CD4-positive, alpha-beta T cell treated with Interleukin-4 for 1 hour (primary cell): ENCODE data around the gene FOXO1.

Experiments
- DNase-seq, 2 donors: peaks; one replicate each; pipeline ENCODE4 v3.0.0-alpha.2; 2020 to 2022

Gene FOXO1

DNA sequence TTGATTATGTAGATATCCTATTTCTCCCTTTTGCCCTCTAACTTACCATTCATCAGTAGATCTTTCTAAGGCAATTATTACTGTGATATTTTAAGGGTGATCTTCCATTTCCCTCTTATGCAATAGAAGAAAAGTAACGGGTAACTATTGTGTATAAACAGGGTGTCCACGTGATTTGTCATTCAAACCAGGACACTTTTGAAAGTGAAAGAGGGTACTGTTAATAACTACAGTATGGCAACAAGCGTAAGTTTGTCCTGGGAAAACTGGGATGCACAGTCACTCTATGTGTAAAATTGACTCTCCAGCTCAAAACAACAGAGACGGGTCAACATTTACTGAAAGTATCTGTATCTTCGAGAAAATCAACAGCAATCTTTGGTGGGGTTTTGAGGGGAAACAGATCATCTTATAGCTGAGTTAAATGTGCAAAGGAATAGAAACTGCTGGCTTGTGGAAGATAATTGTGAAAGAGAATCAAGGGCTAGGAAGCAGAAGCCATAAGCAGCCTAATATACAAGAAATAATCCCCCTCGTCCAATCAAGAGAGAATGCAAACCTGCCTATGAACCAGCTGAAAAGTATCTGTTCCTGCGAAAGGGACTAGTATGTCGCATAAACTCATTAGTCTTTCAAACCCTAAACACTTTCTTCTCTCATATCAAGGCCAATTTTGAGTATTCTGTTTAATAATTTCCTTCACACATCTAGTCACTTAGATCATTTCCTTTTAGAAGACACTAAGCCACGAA is 126.7 kb downstream of the FOXO1 start:
- DNase-seq, result no peak

DNA sequence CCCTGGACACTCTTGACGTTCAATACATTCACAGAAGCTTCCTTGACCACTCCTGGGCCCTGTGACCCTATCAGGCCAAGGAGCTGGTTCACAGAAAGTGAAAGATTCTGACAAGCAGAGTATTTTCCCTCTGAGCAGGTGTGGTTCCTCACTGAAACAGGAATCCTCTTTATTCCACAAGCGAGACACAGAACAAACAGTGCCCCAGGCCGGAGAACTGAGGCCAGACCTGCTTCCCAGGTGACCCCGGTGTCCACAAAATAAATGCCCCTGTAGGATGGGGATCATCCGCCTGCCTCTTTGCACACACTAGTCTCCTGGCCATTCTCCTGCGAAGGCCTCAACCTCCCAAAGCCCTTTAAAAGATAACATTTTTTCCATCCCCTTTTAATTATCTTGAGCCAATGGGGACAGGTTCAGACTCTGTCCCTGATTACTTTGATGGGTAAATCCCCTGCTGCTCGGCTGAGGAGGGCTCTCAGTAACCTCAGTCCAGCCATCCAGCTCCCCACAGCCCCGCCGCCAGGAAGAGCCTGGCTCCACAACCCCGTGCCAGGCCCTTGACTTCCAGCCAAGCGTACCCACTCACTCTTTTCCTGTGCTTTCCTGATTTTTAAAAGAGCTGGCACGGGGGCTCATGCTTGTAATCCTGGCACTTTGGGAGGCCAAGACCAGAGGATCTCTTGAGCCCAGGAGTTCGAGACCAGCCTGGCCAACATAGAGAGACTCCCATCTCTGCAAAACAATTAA is 129.1 kb downstream of the FOXO1 start:
- DNase-seq, result no peak

DNA sequence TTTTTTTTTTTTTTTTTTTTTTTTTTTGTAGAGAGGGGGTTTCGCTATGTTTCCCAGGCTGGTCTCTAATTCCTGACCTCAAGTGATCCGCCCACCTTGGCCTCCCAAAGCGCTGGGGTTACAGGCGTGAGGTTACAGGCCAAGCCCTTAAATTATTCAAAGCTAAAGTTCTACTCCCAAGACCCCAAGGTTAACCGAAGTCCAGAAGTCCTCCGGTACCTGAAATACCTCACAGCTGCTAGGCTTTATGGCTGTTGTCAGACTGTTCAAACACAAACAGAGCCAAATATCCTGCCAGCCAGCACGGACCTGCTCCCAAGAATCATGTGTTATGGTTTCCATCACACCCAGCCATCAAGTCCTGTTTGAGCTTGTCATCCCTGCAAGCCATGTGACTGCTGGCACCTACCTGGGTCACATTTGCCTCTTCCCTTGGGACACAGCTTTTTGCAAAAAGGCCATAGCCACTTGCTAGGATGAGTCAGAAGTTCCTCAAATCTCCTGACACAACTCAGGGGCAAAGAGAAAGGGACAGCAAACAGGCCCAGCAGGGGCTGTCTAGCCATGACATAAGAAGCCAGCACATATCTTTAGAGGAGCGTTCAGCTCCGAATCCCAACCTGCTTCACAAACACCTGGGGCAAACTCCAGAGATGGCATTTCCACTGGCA is 129.9 kb downstream of the FOXO1 start:
- DNase-seq, result no peak

DNA sequence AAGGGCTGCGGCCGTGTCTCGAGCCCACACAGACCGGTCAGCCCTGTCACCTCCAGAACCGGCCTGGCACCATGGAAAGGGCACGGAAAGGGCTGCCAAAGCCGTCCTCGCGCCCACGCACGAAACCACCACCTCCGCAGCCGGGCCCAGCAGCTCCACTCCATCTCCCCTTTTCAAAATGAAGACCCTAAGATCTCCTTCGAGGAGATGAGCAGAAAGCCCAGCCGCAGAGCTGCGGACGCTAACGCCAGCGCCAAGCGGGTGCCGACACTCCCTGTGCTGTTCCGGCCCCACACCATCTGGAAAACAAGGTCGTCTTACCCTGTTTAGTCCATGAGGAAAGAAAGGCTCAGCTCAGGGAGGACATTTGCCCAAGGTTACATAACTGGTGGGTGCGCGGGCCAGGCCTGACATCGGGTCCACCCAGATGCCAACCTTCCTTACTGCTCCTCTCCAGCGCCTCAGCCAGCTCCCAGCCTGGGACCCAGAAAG is 131.1 kb downstream of the FOXO1 start:
- no peak for DNase-seq

DNA sequence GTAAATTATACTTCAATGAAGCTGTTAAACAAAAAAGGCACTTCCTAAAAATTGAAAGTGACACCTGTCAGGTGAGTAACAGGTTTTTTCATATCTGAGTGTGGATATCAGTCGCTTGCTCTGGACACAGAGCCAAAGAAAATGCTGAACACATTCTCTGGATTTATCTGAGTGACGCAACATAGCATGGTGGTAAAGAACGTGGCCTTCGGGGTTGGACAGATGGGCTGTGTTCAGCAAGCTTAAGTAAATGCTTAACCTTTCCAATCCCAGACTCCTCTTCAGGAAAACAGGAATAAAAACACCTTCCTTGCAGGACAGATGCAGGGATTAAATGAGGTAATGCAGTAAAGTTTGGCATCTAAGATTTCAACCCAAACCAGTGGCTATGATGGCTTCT is 132.0 kb downstream of the FOXO1 start:
- DNase-seq, result no peak

DNA sequence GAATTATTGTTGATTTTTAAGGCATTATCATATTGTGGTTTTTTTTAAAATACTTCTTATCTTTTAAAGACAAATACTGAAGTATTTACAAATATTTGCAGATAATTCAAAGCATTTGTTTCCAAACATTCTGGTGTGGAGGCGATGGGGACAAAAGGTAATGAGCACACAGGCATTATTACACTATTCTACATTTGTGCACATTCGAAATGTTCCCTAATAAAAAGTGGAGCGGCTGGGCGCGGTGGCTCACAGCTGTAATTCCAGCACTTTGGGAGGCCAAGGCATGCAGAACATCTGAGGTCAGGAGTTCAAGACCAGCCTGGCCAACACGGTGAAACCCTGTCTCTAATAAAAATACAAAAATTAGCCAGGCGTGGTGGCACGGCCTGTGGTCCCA is 133.4 kb downstream of the FOXO1 start:
- DNase-seq, result no peak

DNA sequence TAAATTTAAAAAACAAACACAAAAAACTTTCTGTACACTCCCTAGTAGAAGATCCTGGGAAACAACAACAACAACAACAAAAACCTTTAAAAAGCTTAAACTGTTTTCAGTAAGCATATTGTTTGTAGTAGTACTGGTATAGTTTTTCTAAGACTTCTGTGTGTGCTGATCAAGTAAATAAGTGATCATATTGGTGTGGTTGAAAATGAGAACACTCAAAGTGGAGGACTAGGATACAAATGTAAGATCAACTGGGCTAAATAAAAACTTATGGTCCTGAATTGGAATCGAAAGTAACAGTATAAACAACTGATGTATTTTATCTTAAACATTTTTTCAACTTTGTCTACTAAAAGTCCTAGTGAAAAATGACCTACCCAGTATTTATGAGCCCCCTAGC is 135.5 kb downstream of the FOXO1 start:
- DNase-seq, result no peak

DNA sequence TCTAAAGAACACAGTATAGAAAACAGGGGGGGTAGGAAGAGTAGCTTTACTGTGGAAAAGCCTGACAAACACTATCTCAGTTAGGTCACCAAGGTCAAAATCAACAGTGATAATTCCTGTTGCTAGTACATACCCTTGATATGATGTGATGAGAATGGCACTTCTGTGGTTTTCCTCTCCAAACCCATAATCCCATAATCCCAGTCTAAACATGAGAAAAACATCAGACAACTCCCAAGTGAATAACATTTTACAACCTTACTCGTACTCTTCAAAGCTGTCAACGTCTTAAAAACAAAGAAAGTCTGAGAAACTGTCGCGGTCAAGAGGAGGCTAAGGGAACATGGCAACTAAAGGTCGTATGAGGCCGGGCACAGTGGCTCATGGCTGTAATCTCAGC is 137.6 kb downstream of the FOXO1 start:
- no peak for DNase-seq

DNA sequence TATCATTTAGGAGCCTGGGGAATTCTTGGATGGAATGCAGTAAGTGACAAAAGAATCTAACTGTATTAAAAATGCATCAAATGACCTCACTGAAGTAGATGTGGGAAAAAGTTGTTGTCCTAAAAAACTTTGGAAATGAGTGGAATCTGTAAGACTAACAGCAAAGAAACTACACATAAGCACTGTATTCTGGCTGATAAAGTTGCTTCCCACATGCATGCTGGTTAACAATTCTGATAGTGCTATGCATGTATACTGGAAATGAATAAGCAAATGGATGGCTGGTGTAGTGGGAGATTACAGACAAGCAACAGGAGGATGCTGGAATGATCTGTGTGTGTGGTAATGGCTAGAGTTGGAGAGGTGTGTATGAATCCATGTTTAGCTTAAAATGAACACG is 138.5 kb downstream of the FOXO1 start:
- DNase-seq, result no peak

DNA sequence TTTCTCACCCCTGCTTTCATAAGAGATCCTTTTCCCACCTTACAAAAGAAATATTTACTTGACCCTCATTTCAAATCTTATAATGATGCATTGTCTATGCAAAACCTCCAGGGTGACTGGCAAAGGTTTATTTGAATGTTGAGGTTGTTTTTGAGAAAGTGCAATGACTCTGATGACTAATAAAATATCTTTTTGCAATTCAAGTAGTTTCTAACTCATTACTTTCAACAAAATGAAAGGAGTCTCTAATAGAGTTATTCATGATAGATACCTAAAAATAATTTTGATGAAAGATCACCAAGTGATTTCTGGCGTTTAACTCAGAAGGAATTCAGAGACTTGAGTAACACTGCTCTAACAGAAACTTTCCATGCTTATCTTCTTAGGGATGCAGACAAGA is 144.2 kb downstream of the FOXO1 start:
- no peak for DNase-seq

DNA sequence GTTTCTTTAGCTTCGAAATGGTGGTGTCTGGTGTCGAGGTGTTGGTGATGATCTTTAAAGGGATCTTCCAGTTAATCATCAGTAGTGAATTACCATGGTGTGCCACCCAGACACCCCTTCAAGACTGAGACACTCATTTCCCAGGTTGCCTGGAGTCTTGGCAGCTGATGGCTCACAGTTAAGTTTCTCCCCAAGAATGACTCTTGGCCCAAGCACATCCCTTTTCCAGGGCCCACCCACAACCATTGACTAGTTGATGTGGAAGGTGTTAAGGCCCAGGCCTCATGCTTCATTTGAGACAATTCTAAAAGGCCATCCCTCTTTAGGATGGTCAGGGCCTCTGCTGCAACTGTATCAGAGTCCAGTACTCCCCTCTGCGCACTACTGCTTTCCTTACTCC is 145.5 kb downstream of the FOXO1 start:
- DNase-seq, result no peak

DNA sequence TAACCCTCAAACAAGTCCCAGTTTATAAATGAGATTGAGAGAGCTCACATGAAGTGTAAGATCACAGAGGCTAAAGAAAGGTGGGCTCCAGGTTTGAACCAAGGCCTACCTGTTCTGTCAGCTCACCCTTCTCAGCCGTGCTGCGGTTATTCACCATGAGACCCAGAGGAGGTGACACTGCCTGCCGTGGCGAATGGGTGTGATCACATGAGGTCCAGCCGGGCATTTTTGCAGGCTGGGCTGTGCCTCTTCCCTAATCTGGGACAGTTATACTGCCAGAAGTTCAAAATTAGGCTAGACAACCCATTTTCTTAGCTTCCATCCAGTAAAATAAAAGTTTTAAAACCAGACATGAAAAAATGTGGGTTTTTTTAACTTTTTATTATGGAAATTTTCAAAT is 146.8 kb downstream of the FOXO1 start:
- DNase-seq, result no peak

DNA sequence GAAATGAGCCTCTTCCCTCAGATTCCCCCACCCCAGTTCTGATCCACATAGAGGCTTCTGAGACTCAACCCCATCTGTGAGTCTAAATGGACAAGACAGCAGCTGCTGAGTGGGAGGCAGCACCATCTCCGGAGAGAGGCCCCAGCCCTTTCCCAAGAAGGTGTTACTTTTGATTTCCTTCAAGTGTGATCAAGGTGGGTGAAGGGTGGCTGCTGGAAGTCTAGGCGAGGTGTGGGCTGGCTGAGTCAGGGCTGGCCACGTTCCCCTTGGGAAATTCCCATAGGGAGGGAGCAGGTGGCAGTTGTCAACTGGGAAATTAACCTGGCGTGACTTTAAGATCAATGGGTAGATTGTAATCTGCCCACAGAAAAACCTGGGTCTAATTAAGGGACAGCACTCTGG is 148.0 kb downstream of the FOXO1 start:
- peak; percentile 12 to 60 for DNase-seq

DNA sequence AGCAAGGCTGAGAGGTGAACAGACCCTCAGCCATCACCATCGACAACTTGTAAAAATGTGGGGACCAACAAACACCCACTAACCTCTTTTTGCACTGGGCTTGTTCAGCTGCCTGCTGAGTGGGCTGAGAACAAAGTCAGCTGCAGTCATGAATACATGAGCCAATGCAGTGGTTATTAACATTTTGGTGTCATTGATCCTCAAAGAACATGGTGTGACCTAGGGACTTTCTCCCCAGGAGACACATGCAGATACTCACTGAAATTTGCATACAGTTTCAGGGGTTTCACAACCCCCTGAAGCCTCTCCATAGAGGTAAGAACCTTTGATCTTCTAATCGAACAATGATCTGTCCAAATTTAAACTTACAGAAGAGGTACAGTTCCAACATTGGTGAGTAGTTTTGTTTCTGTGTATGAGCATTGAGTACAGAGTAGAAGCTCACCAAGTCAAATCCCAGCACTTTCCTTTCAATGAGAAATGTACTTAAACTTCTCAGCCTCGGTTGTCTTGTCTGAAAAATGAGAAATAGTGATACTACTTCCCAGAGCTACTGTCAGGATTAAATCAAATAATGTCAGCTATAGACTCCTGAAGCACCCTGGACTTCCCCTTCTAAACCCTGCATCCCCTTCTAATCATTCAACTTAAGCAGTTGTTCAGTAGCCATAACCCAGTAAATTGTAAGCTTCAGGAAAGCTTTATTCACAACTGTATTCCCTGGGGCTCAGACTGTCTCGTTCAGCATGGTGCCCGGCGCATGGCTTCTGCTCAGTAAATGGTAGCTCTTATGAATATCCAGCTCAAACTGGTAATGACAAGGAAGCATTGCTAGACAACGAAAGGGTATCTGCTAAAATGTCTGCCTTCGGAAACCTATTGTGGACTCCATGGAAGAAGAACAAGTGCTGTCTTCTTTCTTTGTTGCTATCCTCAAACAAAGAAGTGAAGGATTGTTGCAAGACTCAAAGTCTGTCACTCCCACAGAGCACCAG is 148.7 kb downstream of the FOXO1 start:
- DNase-seq, result no peak

DNA sequence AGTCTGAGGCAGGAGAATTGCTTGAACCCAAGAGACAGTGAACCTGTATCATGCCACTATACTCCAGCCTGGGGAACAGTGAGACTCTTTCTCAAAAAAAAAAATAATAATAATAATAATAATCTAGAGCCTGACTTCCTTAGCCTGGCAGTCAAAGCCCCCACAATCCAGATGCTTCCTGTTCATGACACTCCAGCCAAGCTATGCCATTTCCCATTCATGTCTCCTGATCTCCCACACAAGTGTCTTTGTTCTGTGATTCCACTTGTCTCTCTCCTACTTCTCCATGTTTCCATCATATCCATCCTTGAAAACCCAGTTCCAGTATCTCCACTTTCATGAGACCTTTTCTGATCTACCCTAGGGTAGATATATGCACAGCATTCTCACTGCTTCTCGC is 150.7 kb downstream of the FOXO1 start:
- no peak for DNase-seq

DNA sequence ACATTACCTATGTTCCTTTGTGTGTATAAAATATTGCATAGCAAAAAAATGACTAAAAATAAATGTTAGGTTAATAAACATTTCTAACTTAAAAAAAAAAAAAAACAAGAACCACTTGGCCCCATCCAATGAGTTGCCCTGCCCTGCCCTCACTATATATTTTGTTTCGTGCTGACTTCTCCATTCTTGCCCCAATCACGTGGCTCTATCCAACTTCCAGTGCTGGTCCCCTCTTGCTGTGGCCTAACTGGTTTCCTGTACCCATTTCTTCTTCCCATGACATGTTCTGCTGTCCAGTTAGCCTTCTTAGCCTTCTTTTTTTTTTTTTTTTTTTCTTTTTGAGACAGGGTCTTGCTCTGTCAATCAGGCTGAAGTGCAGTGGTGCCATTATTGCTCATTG is 151.6 kb downstream of the FOXO1 start:
- DNase-seq, result no peak

DNA sequence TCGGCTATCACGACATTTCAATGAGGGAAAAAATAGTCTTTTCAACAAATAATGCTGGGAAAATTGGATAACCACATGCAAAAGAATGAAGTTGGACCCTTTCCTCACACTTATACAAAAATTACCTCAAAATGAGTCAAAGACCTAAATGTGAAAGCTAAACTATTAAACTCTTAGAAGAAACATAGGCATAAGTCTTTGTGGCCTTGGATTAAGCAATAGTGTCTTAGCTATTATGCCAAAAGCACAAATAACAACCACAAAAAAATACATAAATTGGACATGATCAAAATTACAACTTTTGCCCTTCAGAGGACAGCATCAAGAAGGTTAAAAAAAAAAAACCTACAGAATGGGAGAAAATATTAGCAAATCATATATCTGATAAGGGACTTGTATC is 156.6 kb downstream of the FOXO1 start:
- DNase-seq, result no peak

DNA sequence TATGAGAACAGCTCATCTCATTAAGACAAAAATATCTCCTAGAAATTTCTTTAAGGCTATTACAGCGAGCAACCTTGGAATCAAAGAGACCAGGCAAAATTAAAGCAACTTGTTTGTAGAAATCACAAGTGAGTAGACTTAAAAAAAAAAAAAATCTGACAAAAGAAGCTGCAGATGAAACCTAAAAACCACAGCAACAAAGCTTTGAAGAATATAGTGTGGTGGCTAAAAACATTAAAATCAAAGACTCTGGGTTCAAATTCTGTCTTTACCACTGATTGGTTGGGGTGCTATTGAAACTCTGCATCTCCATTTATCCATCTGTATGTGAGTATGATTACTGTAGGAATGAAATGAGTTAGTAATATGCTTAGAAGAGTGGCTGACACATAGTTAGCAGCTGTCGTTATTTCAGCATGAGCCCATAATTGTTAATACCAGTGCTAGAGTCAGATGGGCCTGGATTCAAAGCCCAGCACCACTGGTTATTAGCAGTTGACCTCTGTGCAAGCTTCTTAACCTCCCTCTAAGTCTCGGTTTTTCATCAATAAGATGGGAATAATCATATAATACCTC is 157.6 kb downstream of the FOXO1 start:
- no peak for DNase-seq

DNA sequence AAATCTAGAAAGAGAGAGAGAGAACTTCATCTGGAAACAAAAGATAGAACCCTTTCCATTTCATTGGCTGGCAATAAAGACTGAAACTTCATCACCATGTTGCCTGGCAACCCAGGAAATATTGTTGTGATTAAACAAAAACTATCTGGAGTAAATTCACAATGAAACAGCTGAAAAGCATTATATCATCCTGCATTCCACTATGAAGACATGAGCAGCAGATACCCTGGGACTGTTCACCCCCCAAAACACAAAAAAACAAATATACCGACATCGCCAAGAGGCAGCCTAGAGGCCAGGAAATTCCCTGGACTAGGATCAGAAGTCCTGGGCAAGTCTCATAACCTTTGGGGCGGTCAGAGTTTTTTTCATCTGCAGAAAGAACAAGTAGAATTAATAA is 158.3 kb downstream of the FOXO1 start:
- peak in 1 of 2 donors; percentile 51 for DNase-seq

DNA sequence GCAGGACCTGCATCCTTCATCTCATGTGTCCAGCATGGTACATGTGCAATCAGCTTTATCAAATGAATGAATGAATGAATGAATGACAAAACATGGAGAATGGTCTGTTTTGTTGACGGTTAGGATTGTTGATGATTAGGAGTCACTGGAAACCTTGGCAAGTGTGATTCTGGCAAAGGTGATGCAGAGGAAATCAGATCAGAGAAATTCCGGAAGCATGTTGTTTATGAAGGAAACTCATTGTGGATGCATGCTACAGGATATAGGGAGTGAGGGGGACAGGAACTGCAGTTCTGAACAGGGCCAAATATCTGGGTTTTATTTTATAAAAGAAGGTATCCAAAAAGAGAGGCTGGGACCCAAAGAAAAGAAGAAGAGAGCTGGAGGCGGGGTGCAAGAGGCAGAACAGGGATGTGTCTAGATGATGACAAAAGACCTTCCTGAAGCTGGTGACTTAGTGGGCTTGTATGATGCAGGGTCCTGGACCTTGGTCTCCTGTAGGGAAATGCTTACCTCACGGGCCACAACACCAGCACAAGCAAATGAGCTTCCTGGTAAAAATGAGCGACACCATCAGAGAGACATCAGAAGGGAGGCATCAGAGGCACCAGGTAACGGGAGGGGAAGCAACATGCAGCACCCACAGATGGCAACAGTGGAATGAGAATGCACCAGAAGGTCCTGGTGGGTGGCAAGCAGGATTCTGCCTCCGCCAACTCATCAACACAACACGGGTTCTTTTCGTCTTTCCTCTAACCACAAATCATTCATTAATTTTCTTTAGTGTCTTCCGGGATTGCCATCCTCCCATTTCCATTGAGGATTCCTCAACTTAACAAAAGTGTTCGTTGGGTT is 159.6 kb downstream of the FOXO1 start:
- no peak for DNase-seq
